ENCODE measurements around the gene DOCK9. TPM values are rescaled to one million over a fixed set of nuclear protein-coding genes. Genes with fewer than 3 reads are reported as not detected.
A peak's percentile ranks its signal among the peaks of the same experiment; 100 is the strongest.

The DOCK9 gene
- total RNA-seq, 4 donors from 2014 or later = 79.1 to 197 (median 107) TPM

DNA sequence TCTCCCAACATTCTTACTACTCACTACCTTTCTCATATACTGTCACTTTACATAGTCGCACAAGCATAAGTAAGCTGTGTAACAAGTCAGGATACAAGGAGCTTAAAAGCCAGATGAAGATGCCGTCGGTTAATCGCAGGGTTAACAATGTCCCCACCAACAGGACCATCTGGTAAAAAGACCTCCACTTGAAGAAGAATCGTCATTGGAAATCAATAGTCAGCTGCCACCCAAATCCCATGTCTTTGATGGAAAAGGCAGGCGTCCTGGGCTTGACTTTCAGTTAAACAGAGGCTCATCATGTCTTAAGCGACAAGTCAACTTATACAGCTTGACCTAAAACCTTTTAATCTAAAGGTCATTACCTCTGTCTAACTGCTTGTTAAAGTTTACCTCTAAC lies 27.2 kb downstream of the DOCK9 start:
- H3K36me3 ChIP-seq = no peaks in the 10 kb centered on the region
- no peak for DNase-seq
- no peaks in the 10 kb centered on the region for H3K4me1 ChIP-seq
- H3K27ac ChIP-seq = no peak overlapping the region
- H3K4me3 ChIP-seq = no peak overlapping the region
- no peaks in the 10 kb centered on the region for H3K27me3 ChIP-seq
- H3K9me3 ChIP-seq = no peaks in the 10 kb centered on the region
- intact Hi-C loops (cut with DNase I; ENCODE audit: low total_unique reads) = no loop called here
- TF ChIP-seq CTCF (IDR thresholded peaks at IDR 0.05) = no peak
- no peak for TF ChIP-seq POLR2A (IDR thresholded peaks at IDR 0.05)

GRCh38 chr13:98947925-98948324 lies 29.9 kb downstream of the DOCK9 start:
- H3K4me1 ChIP-seq = no peaks in the 10 kb centered on the region
- intact Hi-C loops (cut with DNase I; ENCODE audit: low total_unique reads) = no loop called here
- no peaks in the 10 kb centered on the region for H3K36me3 ChIP-seq
- H3K27ac ChIP-seq = peak overlapping the region in 1 of 2 donors; percentile 49
- no peaks in the 10 kb centered on the region for H3K9me3 ChIP-seq
- DNase-seq = no peak
- no peak overlapping the region for H3K4me3 ChIP-seq
- TF ChIP-seq POLR2A (IDR thresholded peaks at IDR 0.05) (no peak), CTCF (IDR thresholded peaks at IDR 0.05) (no peak)
- H3K27me3 ChIP-seq = no peaks in the 10 kb centered on the region

- intact Hi-C loops (cut with DNase I; ENCODE audit: low total_unique reads) = no loop called here
- Histone ChIP-seq H3K4me3 (no peak overlapping the region), H3K9me3 (no peaks in the 10 kb centered on the region), H3K36me3 (no peaks in the 10 kb centered on the region), H3K4me1 (no peaks in the 10 kb centered on the region), H3K27me3 (no peaks in the 10 kb centered on the region), H3K27ac (no peak overlapping the region)
- no peak for DNase-seq
- no peak for TF ChIP-seq CTCF (IDR thresholded peaks at IDR 0.05)
- no peak for TF ChIP-seq POLR2A (IDR thresholded peaks at IDR 0.05)
These were observed 31.8 kb downstream of the DOCK9 start for GRCh38 chr13:98945863-98946605.

GRCh38 chr13:98944336-98944735 lies 33.5 kb downstream of the DOCK9 start:
- peaks cover 0 to 2% of the 10 kb centered on the region in 2 donors for H3K4me1 ChIP-seq
- TF ChIP-seq CTCF (IDR thresholded peaks at IDR 0.05) (no peak), POLR2A (IDR thresholded peaks at IDR 0.05) (no peak)
- H3K27ac ChIP-seq = no peak overlapping the region
- no peak for DNase-seq
- intact Hi-C loops (cut with DNase I; ENCODE audit: low total_unique reads) = no loop called here
- H3K9me3 ChIP-seq = no peaks in the 10 kb centered on the region
- H3K27me3 ChIP-seq = no peaks in the 10 kb centered on the region
- no peaks in the 10 kb centered on the region for H3K36me3 ChIP-seq
- no peak overlapping the region for H3K4me3 ChIP-seq

GRCh38 chr13:98942997-98943396 lies 34.9 kb downstream of the DOCK9 start:
- TF ChIP-seq POLR2A (IDR thresholded peaks at IDR 0.05) (no peak), CTCF (IDR thresholded peaks at IDR 0.05) (no peak)
- Histone ChIP-seq H3K4me3 (no peak overlapping the region), H3K27ac (no peak overlapping the region), H3K9me3 (no peaks in the 10 kb centered on the region), H3K27me3 (no peaks in the 10 kb centered on the region), H3K4me1 (peaks cover 0 to 2% of the 10 kb centered on the region in 2 donors), H3K36me3 (no peaks in the 10 kb centered on the region)
- intact Hi-C loops (cut with DNase I; ENCODE audit: low total_unique reads) = no loop called here
- DNase-seq = no peak

Data from uterus (tissue), 4 donors.